Endodermal cell (in vitro differentiated cells): Measurements from ENCODE around the gene ELANE. TPM values are rescaled to one million over a fixed set of nuclear protein-coding genes. Genes with fewer than 3 reads are reported as not detected.

ENCODE experiments used
- DNase-seq: peaks from one replicate; pipeline ENCODE4 v3.0.0-alpha.2; 2017
- H3K27ac ChIP-seq: 2 replicates; pipeline ENCODE4 v1.5.1; 2013; ENCODE audit warnings: mild to moderate bottlenecking, low read depth, low read length, moderate library complexity
- H3K27me3 ChIP-seq: 2 replicates; pipeline ENCODE4 v1.6.1; 2013; ENCODE audit warnings: mild to moderate bottlenecking, low read length, moderate library complexity; ENCODE audit not compliant: insufficient read depth, control insufficient read depth, poor library complexity, severe bottlenecking
- H3K36me3 ChIP-seq: 2 replicates; pipeline ENCODE4 v1.7.0; 2013; ENCODE audit warnings: mild to moderate bottlenecking, low read length, moderate library complexity; ENCODE audit not compliant: control insufficient read depth, insufficient read depth
- H3K4me1 ChIP-seq: one replicate; pipeline ENCODE4 v1.7.0; 2013; ENCODE audit warnings: low read length; ENCODE audit not compliant: control insufficient read depth, insufficient read depth
- H3K4me3 ChIP-seq: 2 replicates; pipeline ENCODE4 v1.5.1; 2013; ENCODE audit warnings: mild to moderate bottlenecking, low read length, moderate library complexity
- H3K9ac ChIP-seq: 2 replicates; pipeline ENCODE4 v1.6.1; 2013; ENCODE audit warnings: mild to moderate bottlenecking, low read length, moderate library complexity; ENCODE audit not compliant: poor library complexity, severe bottlenecking; ENCODE audit errors: extremely low read depth
- H3K9me3 ChIP-seq: 2 replicates; pipeline ENCODE4 v1.6.1; 2013; ENCODE audit warnings: mild to moderate bottlenecking, low read length, moderate library complexity; ENCODE audit not compliant: control insufficient read depth
- H3K27ac Mint-ChIP-seq: 2 replicates; pipeline ENCODE4 v1.8.0; 2020; ENCODE audit warnings: mixed read lengths
- H3K27me3 Mint-ChIP-seq: 2 replicates; pipeline ENCODE4 v1.8.0; 2021; ENCODE audit warnings: mild to moderate bottlenecking, mixed read lengths; ENCODE audit not compliant: insufficient read depth
- H3K36me3 Mint-ChIP-seq: 2 replicates; pipeline ENCODE4 v1.8.0; 2020; ENCODE audit warnings: low read depth, mixed read lengths
- H3K4me1 Mint-ChIP-seq: 2 replicates; pipeline ENCODE4 v1.8.0; 2020; ENCODE audit warnings: mixed read lengths
- H3K4me3 Mint-ChIP-seq: 2 replicates; pipeline ENCODE4 v1.8.0; 2020; ENCODE audit warnings: mild to moderate bottlenecking, moderate library complexity, mixed read lengths
- H3K9me3 Mint-ChIP-seq: 2 replicates; pipeline ENCODE4 v1.8.0; 2020; ENCODE audit warnings: mild to moderate bottlenecking, mixed read lengths
- WGBS, 2 experiments: methylation state at CpG; one replicate each; pipeline versions ENCODE4 v1.1.5 to v1.1.7; 2013; ENCODE audit warnings: missing lambda C conversion rate in 2 of 2, mixed read lengths in 1 of 2; ENCODE audit not compliant: insufficient coverage in 1 of 2, insufficient read length in 1 of 2; 5-methylcytosine and 5-hydroxymethylcytosine counted together
- total RNA-seq, 2 donors: library from RNA; stranded (reverse); fragmentation: NEBNext Ultra II Directional in 1 of 2; extraction: Animal tissue kit (Norgen Biotek cat#: 25700) in 1 of 2; gene quantifications; 2 replicates in 1 of 2; 3 replicates in 1 of 2; pipeline ENCODE4 v1.2.1, GENCODE V29; 2021
- TF ChIP-seq, protein P1 (sequence below): fragments of 200-600 bp; sonication (generic); conservative IDR thresholded peaks from 2 replicates; pipeline ENCODE4 v1.5.0; 2021; ENCODE audit warnings: antibody characterized with exemption, mild to moderate bottlenecking

Gene ELANE
- total RNA-seq, 2 donors from 2014 or later: not detected

DNA sequence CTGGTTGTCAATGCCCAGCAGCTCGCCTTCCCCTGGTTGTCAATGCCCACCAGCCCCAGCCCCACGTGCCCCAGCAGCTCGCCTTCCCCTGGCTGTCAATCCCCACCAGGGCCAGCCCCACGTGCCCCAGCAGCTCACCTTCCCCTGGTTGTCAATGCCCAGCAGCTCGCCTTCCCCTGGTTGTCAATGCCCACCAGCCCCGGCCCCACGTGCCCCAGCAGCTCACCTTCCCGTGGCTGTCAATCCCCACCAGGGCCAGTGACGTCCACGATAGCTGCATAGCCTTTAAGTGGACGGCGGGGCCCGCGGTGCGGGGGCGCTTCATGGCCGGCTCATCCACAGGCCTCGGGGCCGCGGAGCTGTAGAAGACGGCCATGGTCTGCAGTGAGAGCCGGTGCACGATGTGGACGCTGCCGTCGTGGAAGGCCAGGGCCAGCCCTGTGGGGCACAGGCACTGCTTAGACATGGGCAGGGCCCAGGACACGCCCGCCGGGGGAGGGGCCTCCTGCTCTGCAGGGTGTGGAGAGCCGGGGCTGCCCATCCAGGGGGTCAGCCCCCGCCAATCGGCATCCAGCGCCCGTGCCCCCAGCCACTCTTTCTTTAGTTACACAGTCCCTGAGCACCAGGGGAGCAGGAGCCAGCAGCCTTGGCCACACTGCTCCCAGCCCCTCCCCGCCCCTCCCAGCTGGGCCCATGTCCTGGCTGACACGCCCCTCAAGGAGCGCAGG, 27.8 kb downstream of the ELANE start:
- DNase-seq: peak; percentile 34

DNA sequence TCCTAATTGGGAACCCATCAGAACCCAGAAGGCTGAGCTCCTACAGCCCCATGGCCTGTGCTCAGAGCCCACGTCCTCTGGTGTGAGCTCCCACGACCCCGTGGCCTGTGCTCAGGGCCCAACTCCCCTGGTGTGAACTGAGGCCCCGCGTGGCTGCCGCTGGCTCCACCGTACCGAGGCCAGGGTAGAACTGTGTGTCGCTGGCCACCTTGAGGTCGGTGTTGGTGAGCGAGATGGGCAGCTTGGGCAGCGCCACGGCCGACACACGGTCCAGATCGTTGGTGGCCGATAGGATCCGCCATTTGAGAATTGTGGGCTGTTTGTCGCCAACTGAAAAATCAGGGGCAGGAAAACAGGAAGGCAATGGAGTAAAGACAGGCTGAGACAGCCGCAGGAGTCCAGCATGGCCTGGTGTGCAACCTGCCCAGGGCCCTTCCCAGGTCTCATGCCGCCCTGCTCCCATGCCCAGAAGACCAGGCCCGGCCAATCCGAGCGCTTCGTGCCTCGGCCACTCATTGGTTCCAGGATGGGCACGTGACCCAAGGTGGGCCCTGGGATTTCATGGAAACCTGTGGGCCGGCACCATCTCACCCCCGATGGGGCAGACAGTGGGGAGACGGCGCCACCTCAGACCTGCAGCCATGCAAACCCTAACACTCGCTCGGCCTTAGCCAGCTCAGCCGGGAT, 29.4 kb downstream of the ELANE start:
- Histone ChIP-seq H3K4me1 (no peaks in the 10 kb centered on the region), H3K36me3 (peaks cover 43% of the 10 kb centered on the region), H3K9me3 (no peaks in the 10 kb centered on the region), H3K27me3 (no peaks in the 10 kb centered on the region), H3K27ac (no peak overlapping the region), H3K9ac (no peak overlapping the region), H3K4me3 (no peak overlapping the region)
- H3K27ac Mint-ChIP-seq: no peak overlapping the region
- TF ChIP-seq, protein P1, sequence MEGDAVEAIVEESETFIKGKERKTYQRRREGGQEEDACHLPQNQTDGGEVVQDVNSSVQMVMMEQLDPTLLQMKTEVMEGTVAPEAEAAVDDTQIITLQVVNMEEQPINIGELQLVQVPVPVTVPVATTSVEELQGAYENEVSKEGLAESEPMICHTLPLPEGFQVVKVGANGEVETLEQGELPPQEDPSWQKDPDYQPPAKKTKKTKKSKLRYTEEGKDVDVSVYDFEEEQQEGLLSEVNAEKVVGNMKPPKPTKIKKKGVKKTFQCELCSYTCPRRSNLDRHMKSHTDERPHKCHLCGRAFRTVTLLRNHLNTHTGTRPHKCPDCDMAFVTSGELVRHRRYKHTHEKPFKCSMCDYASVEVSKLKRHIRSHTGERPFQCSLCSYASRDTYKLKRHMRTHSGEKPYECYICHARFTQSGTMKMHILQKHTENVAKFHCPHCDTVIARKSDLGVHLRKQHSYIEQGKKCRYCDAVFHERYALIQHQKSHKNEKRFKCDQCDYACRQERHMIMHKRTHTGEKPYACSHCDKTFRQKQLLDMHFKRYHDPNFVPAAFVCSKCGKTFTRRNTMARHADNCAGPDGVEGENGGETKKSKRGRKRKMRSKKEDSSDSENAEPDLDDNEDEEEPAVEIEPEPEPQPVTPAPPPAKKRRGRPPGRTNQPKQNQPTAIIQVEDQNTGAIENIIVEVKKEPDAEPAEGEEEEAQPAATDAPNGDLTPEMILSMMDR: no peak
- peaks cover 38% of the 10 kb centered on the region for H3K36me3 Mint-ChIP-seq
- no peaks in the 10 kb centered on the region for H3K27me3 Mint-ChIP-seq
- WGBS, 2 experiments: 97% methylated on average over 21 to 34 of the region's 34 CpGs
- DNase-seq: peak; percentile 39
- no peak overlapping the region for H3K4me3 Mint-ChIP-seq
- no peaks in the 10 kb centered on the region for H3K4me1 Mint-ChIP-seq
- no peaks in the 10 kb centered on the region for H3K9me3 Mint-ChIP-seq

More for the DNA sequence above, 27.8 kb downstream of the ELANE start:
- Histone ChIP-seq H3K4me3 (no peak overlapping the region), H3K27me3 (no peaks in the 10 kb centered on the region), H3K4me1 (no peaks in the 10 kb centered on the region), H3K36me3 (peaks cover 31% of the 10 kb centered on the region), H3K9ac (no peak overlapping the region), H3K27ac (no peak overlapping the region), H3K9me3 (no peaks in the 10 kb centered on the region)
- Mint-ChIP-seq H3K9me3 (no peaks in the 10 kb centered on the region), H3K36me3 (peaks cover 43% of the 10 kb centered on the region), H3K4me3 (no peak overlapping the region), H3K27ac (no peak overlapping the region), H3K27me3 (no peaks in the 10 kb centered on the region), H3K4me1 (no peaks in the 10 kb centered on the region)
- 90 to 97% methylated on average over 32 to 37 of the region's 37 CpGs for WGBS, 2 experiments
- TF ChIP-seq, protein P1: no peak

DNA sequence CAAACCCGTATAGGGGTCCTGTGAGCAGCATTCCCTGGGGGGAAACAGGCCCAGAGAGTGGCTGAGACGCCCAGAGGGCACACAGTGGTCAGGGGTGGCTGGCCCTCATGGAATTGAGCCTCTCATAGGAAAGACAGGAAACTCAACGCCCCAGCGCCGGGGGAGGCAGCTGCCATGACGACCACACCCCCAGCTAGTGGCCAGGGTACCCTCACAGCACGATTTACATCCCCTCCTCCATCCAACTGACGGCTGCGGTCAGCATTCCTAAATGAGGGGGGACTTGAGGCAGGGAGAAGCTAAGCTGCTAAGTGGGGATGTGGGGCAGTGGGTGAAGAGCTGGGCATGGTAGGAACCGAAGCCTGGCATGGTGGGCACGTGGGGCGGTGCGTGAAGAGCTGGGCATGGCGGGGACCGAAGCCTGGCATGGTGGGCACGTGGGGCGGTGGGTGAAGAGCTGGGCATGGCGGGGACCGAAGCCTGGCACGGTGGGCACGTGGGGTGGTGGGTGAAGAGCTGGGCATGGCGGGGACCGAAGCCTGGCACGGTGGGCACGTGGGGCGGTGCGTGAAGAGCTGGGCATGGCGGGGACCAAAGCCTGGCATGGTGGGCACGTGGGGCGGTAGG, 30.9 kb downstream of the ELANE start:
- no peak for DNase-seq
- Histone ChIP-seq H3K27ac (no peak overlapping the region), H3K9me3 (no peaks in the 10 kb centered on the region), H3K9ac (no peak overlapping the region), H3K27me3 (no peaks in the 10 kb centered on the region), H3K4me3 (no peak overlapping the region), H3K36me3 (peaks cover 46% of the 10 kb centered on the region), H3K4me1 (no peaks in the 10 kb centered on the region)
- Mint-ChIP-seq H3K27me3 (no peaks in the 10 kb centered on the region), H3K4me3 (no peak overlapping the region), H3K9me3 (no peaks in the 10 kb centered on the region), H3K27ac (no peak overlapping the region), H3K4me1 (no peaks in the 10 kb centered on the region), H3K36me3 (peaks cover 41% of the 10 kb centered on the region)
- TF ChIP-seq, protein P1: no peak
- 94 to 100% methylated on average over 2 to 16 of the region's 30 CpGs for WGBS, 2 experiments
